GM23338 (cell line): ENCODE results near the gene VAV3. TPM values are rescaled to one million over a fixed set of nuclear protein-coding genes. Genes with fewer than 3 reads are reported as not detected.

ENCODE experiments used
- ATAC-seq: fragments of 200-7000 bp; cut with Tn5 transposase; 3 replicates; pipeline ENCODE4 v1.9.1; 2020
- DNase-seq: peaks from one replicate; pipeline ENCODE4 v3.0.0-alpha.2; 2015; ENCODE audit warnings: low spot score
- H2AFZ ChIP-seq: fragments of 200-600 bp; sonication (generic); 2 replicates; pipeline ENCODE4 v1.8.0; 2016; ENCODE audit warnings: antibody characterized with exemption, mild to moderate bottlenecking, moderate library complexity
- H3F3A ChIP-seq: fragments of 200-600 bp; sonication (generic); replicated peaks from 2 replicates; pipeline ENCODE4 v1.8.0; 2017; ENCODE audit warnings: antibody characterized with exemption, mixed run types, low read depth
- H3K27ac ChIP-seq: fragments of 200-600 bp; sonication (generic); 2 replicates; pipeline ENCODE4 v1.6.1; 2016; ENCODE audit warnings: low read depth
- H3K27me3 ChIP-seq: fragments of 200-600 bp; sonication (generic); 2 replicates; pipeline ENCODE4 v1.8.0; 2016; ENCODE audit warnings: mild to moderate bottlenecking, mixed run types, moderate library complexity; ENCODE audit not compliant: insufficient read depth
- H3K36me3 ChIP-seq: fragments of 200-600 bp; sonication (generic); 2 replicates; pipeline ENCODE4 v1.8.0; 2016; ENCODE audit warnings: mild to moderate bottlenecking; ENCODE audit not compliant: insufficient read depth
- H3K4me1 ChIP-seq: fragments of 200-600 bp; sonication (generic); 2 replicates; pipeline ENCODE4 v1.8.0; 2016; ENCODE audit warnings: mild to moderate bottlenecking, moderate library complexity; ENCODE audit not compliant: insufficient read depth
- H3K4me2 ChIP-seq: fragments of 200-600 bp; sonication (generic); 2 replicates; pipeline ENCODE4 v1.7.1; 2017; ENCODE audit warnings: mixed run types
- H3K4me3 ChIP-seq: fragments of 200-600 bp; sonication (generic); 2 replicates; pipeline ENCODE4 v1.6.1; 2016; ENCODE audit warnings: mixed run types
- H3K79me2 ChIP-seq: fragments of 200-600 bp; sonication (generic); replicated peaks from 2 replicates; pipeline ENCODE4 v1.8.0; 2017; ENCODE audit warnings: mild to moderate bottlenecking; ENCODE audit not compliant: insufficient read depth
- H3K9me2 ChIP-seq: fragments of 200-600 bp; sonication (generic); 2 replicates; pipeline ENCODE4 v1.8.0; 2017; ENCODE audit not compliant: insufficient read depth
- H4K20me1 ChIP-seq: fragments of 200-600 bp; sonication (generic); replicated peaks from 2 replicates; pipeline ENCODE4 v1.8.0; 2017; ENCODE audit warnings: mild to moderate bottlenecking; ENCODE audit not compliant: insufficient read depth
- H3K27ac Mint-ChIP-seq: 2 replicates; pipeline ENCODE4 v1.8.0; 2020; ENCODE audit warnings: inconsistent platforms, mild to moderate bottlenecking, moderate library complexity, mixed read lengths
- H3K27me3 Mint-ChIP-seq: 3 replicates; pipeline ENCODE4 v1.8.0; 2022; ENCODE audit warnings: low read depth, mild to moderate bottlenecking, moderate library complexity, mixed read lengths, inconsistent platforms; ENCODE audit not compliant: insufficient read depth, poor library complexity
- H3K36me3 Mint-ChIP-seq: 3 replicates; pipeline ENCODE4 v1.8.0; 2021; ENCODE audit warnings: low read depth, mild to moderate bottlenecking, inconsistent platforms, moderate library complexity, mixed read lengths
- H3K4me1 Mint-ChIP-seq: 3 replicates; pipeline ENCODE4 v1.8.0; 2020; ENCODE audit warnings: mild to moderate bottlenecking, inconsistent platforms, mixed read lengths
- H3K4me3 Mint-ChIP-seq: 3 replicates; pipeline ENCODE4 v1.8.0; 2021; ENCODE audit warnings: moderate library complexity, mild to moderate bottlenecking, inconsistent platforms, mixed read lengths
- H3K9me3 Mint-ChIP-seq: 3 replicates; pipeline ENCODE4 v1.8.0; 2020; ENCODE audit warnings: moderate library complexity, mild to moderate bottlenecking, inconsistent platforms, mixed read lengths
- EZH2 ChIP-seq: fragments of 200-600 bp; sonication (generic); IDR thresholded peaks from one replicate; pipeline ENCODE4 v1.8.0; 2017; ENCODE audit warnings: antibody characterized with exemption, mild to moderate bottlenecking, low read depth; ENCODE audit not compliant: unreplicated experiment
- EZH2phosphoT487 ChIP-seq: fragments of 200-600 bp; sonication (generic); IDR thresholded peaks from one replicate; pipeline ENCODE4 v1.8.1; 2018; ENCODE audit warnings: antibody characterized with exemption; ENCODE audit not compliant: unreplicated experiment
- polyA plus RNA-seq: library from polyadenylated mRNA; unstranded; fragments of >200 nt; fragmentation: Nextera tagmentation; extraction: Ambion mirVana; gene quantifications from 2 replicates; pipeline ENCODE4 v1.2.1, GENCODE V29; 2016
- total RNA-seq: library from RNA; depleted of rRNA; stranded (reverse); fragments of >200 nt; shearing (Covaris generic); gene quantifications from 2 replicates; pipeline ENCODE4 v1.2.3, GENCODE V29; 2014
- TF ChIP-seq, protein P1 (sequence below): fragments of 250-450 bp; sonication (Bioruptor Pico); IDR thresholded peaks from 2 replicates; pipeline ENCODE4 v1.5.0; 2020; ENCODE audit warnings: mild to moderate bottlenecking, moderate library complexity
- TF ChIP-seq, protein P2 (sequence below): IDR thresholded peaks from one replicate; pipeline ENCODE4 v1.6.1; 2018; ENCODE audit warnings: antibody characterized with exemption; ENCODE audit not compliant: unreplicated experiment
- TF ChIP-seq, protein P3 (sequence below): IDR thresholded peaks from 2 replicates; pipeline ENCODE4 v1.6.1; 2016; ENCODE audit warnings: antibody characterized with exemption

The VAV3 gene
- total and polyA plus RNA-seq, 2 experiments from 2014 or later: 3.0 to 11.3 TPM

DNA sequence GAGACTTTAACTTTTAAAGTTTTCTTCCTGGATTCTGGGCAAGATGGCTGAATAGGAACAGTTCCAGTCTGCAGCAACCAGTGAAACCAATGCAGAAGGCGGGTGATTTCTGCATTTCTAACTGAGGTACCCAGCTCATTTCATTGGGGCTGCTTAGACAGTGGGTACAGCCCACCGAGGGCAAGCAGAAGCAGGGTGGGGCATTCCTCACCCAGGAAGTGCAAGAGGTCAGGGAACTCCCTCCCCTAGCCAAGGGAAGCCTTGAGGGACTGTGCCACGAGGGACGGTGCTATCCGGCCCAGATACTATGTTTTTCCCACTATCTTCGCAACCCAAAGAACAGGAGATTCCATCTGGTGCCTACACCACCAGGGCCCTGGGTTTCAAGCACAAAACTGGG, 121.0 kb downstream of the VAV3 start (continued):
- TF ChIP-seq, protein P1, sequence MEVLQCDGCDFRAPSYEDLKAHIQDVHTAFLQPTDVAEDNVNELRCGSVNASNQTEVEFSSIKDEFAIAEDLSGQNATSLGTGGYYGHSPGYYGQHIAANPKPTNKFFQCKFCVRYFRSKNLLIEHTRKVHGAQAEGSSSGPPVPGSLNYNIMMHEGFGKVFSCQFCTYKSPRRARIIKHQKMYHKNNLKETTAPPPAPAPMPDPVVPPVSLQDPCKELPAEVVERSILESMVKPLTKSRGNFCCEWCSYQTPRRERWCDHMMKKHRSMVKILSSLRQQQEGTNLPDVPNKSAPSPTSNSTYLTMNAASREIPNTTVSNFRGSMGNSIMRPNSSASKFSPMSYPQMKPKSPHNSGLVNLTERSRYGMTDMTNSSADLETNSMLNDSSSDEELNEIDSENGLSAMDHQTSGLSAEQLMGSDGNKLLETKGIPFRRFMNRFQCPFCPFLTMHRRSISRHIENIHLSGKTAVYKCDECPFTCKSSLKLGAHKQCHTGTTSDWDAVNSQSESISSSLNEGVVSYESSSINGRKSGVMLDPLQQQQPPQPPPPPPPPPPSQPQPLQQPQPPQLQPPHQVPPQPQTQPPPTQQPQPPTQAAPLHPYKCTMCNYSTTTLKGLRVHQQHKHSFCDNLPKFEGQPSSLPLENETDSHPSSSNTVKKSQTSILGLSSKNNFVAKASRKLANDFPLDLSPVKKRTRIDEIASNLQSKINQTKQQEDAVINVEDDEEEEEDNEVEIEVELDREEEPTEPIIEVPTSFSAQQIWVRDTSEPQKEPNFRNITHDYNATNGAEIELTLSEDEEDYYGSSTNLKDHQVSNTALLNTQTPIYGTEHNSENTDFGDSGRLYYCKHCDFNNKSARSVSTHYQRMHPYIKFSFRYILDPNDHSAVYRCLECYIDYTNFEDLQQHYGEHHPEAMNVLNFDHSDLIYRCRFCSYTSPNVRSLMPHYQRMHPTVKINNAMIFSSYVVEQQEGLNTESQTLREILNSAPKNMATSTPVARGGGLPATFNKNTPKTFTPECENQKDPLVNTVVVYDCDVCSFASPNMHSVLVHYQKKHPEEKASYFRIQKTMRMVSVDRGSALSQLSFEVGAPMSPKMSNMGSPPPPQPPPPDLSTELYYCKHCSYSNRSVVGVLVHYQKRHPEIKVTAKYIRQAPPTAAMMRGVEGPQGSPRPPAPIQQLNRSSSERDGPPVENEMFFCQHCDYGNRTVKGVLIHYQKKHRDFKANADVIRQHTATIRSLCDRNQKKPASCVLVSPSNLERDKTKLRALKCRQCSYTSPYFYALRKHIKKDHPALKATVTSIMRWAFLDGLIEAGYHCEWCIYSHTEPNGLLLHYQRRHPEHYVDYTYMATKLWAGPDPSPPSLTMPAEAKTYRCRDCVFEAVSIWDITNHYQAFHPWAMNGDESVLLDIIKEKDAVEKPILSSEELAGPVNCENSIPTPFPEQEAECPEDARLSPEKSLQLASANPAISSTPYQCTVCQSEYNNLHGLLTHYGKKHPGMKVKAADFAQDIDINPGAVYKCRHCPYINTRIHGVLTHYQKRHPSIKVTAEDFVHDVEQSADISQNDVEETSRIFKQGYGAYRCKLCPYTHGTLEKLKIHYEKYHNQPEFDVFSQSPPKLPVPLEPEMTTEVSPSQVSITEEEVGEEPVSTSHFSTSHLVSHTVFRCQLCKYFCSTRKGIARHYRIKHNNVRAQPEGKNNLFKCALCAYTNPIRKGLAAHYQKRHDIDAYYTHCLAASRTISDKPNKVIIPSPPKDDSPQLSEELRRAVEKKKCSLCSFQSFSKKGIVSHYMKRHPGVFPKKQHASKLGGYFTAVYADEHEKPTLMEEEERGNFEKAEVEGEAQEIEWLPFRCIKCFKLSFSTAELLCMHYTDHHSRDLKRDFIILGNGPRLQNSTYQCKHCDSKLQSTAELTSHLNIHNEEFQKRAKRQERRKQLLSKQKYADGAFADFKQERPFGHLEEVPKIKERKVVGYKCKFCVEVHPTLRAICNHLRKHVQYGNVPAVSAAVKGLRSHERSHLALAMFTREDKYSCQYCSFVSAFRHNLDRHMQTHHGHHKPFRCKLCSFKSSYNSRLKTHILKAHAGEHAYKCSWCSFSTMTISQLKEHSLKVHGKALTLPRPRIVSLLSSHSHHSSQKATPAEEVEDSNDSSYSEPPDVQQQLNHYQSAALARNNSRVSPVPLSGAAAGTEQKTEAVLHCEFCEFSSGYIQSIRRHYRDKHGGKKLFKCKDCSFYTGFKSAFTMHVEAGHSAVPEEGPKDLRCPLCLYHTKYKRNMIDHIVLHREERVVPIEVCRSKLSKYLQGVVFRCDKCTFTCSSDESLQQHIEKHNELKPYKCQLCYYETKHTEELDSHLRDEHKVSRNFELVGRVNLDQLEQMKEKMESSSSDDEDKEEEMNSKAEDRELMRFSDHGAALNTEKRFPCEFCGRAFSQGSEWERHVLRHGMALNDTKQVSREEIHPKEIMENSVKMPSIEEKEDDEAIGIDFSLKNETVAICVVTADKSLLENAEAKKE: no peak
- TF ChIP-seq EZH2: no peak
- TF ChIP-seq, protein P2, sequence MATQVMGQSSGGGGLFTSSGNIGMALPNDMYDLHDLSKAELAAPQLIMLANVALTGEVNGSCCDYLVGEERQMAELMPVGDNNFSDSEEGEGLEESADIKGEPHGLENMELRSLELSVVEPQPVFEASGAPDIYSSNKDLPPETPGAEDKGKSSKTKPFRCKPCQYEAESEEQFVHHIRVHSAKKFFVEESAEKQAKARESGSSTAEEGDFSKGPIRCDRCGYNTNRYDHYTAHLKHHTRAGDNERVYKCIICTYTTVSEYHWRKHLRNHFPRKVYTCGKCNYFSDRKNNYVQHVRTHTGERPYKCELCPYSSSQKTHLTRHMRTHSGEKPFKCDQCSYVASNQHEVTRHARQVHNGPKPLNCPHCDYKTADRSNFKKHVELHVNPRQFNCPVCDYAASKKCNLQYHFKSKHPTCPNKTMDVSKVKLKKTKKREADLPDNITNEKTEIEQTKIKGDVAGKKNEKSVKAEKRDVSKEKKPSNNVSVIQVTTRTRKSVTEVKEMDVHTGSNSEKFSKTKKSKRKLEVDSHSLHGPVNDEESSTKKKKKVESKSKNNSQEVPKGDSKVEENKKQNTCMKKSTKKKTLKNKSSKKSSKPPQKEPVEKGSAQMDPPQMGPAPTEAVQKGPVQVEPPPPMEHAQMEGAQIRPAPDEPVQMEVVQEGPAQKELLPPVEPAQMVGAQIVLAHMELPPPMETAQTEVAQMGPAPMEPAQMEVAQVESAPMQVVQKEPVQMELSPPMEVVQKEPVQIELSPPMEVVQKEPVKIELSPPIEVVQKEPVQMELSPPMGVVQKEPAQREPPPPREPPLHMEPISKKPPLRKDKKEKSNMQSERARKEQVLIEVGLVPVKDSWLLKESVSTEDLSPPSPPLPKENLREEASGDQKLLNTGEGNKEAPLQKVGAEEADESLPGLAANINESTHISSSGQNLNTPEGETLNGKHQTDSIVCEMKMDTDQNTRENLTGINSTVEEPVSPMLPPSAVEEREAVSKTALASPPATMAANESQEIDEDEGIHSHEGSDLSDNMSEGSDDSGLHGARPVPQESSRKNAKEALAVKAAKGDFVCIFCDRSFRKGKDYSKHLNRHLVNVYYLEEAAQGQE: no peak

DNA sequence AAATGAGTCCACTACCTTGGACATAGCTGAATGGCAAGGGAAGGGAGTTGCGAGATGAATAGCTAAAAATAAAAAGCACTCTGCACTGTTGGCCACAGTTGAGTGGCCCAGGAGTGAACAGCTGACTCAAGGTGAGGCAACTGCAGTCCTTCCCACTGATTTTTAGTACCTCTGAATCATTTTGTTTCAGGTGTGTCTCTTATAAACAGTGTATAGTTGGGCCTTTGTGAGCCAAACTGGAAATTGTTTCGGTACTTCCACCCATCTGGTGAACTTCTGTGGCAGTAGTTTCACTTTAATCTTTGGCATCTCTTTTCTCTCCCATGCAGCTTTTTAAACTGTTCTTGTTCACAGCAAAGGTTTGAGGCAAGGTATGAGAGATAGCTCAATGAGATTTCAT, 122.7 kb downstream of the VAV3 start:
- H3F3A ChIP-seq: no peaks in the 10 kb centered on the region
- TF ChIP-seq, protein P3, sequence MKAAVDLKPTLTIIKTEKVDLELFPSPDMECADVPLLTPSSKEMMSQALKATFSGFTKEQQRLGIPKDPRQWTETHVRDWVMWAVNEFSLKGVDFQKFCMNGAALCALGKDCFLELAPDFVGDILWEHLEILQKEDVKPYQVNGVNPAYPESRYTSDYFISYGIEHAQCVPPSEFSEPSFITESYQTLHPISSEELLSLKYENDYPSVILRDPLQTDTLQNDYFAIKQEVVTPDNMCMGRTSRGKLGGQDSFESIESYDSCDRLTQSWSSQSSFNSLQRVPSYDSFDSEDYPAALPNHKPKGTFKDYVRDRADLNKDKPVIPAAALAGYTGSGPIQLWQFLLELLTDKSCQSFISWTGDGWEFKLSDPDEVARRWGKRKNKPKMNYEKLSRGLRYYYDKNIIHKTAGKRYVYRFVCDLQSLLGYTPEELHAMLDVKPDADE: no peak
- no peak for TF ChIP-seq EZH2phosphoT487
- TF ChIP-seq EZH2: no peak
- no peak overlapping the region for H3K27ac ChIP-seq
- H3K9me3 Mint-ChIP-seq: peaks cover 2% of the 10 kb centered on the region; the same call in 2 of the 3 replicates
- ATAC-seq (no peak), DNase-seq (no peak)
- no peaks in the 10 kb centered on the region for H3K27me3 ChIP-seq
- no peak overlapping the region for H3K4me2 ChIP-seq
- H3K27me3 Mint-ChIP-seq: no peaks in the 10 kb centered on the region
- H4K20me1 ChIP-seq: no peaks in the 10 kb centered on the region
- no peaks in the 10 kb centered on the region; the same call in 1 of the 2 replicates for H3K36me3 ChIP-seq
- H3K4me3 ChIP-seq: no peak overlapping the region
- H3K36me3 Mint-ChIP-seq: peaks cover 3% of the 10 kb centered on the region; the same call in 1 of the 3 replicates
- peaks cover 9% of the 10 kb centered on the region for H3K4me1 ChIP-seq
- peaks cover 21% of the 10 kb centered on the region for H3K4me1 Mint-ChIP-seq
- no peaks in the 10 kb centered on the region for H3K9me2 ChIP-seq
- no peak overlapping the region for H2AFZ ChIP-seq
- no peak overlapping the region for H3K27ac Mint-ChIP-seq
- no peak overlapping the region for H3K4me3 Mint-ChIP-seq
- no peaks in the 10 kb centered on the region for H3K79me2 ChIP-seq
